H1 (cell line): ENCODE data around the gene SPEM1. TPM values are rescaled to one million over a fixed set of nuclear protein-coding genes. Genes with fewer than 3 reads are reported as not detected.

Source experiments
- ASH2L ChIP-seq: fragments of 200-600, 300-600 bp; sonication (generic); IDR thresholded peaks from one replicate; pipeline ENCODE4 v1.7.1; 2017; ENCODE audit warnings: low read length
- FOSL1 ChIP-seq: IDR thresholded peaks from 2 replicates; pipeline ENCODE4 v1.6.1; 2011; ENCODE audit warnings: mild to moderate bottlenecking, low read depth, low read length, moderate library complexity; ENCODE audit not compliant: insufficient read depth
- POLR2A ChIP-seq, 2 experiments: IDR thresholded peaks; 1 replicate in 1 of 2; 2 replicates in 1 of 2; pipeline ENCODE4 v1.6.1; 2011; ENCODE audit warnings: low read depth in 2 of 2, low read length in 2 of 2, mild to moderate bottlenecking in 2 of 2; ENCODE audit errors: control extremely low read depth in 1 of 2
- SAP30 ChIP-seq: fragments of 300-600 bp; sonication (generic); IDR thresholded peaks from 2 replicates; pipeline ENCODE4 v1.7.1; 2012; ENCODE audit warnings: low read length, moderate library complexity, mild to moderate bottlenecking, inconsistent platforms; ENCODE audit not compliant: insufficient read depth, insufficient replicate concordance
- YY1 ChIP-seq: IDR thresholded peaks from 2 replicates; pipeline ENCODE4 v1.6.1; 2011; ENCODE audit warnings: low read depth, mild to moderate bottlenecking, low read length
- polyA plus RNA-seq, 7 experiments: library from polyadenylated mRNA; depleted of rRNA in 3 of 7; stranded (reverse) in 5 of 7; unstranded in 2 of 7; fragments of >200 nt in 5 of 7; fragments of 200-250 nt in 2 of 7; gene quantifications; 1 replicate in 5 of 7; 2 replicates in 1 of 7; 4 replicates in 1 of 7; pipeline versions ENCODE4 v1.2.1 to v1.2.3, GENCODE V29; 2011 to 2013; ENCODE audit warnings: missing spikeins in 2 of 7, mixed read lengths in 2 of 7
- total RNA-seq: library from RNA; stranded (reverse); fragmentation: NEBNext Ultra II Directional; extraction: Animal tissue kit (Norgen Biotek cat#: 25700); gene quantifications from 2 replicates; pipeline ENCODE4 v1.2.1, GENCODE V29; 2021

The SPEM1 gene
- total and polyA plus RNA-seq, 2 of the 8 experiments (the other 6 are each of a cell fraction or from before 2014, with no cell fraction given), result not detected

- TF ChIP-seq ASH2L (peak; percentile 35), YY1 (no peak), FOSL1 (no peak), SAP30 (no peak), POLR2A (IDR thresholded peaks at IDR 0.05; ENCODE audit: control extremely low read depth in 1 of 2, low read depth in 2 of 2, low read length in 2 of 2) (peak in 1 of 2 experiments; percentile 47; a peak in 1 of 3 replicates)
Measured at GRCh38 chr17:7380855-7381683, 39.1 kb upstream of the SPEM1 start, which contains the start of gene TNK1 (continued).
